ENCODE results near the gene RBM8A.
A peak's percentile ranks its signal among the peaks of the same experiment; 100 is the strongest.

The RBM8A gene

GRCh38 chr1:145927063-145927886 is at the start of gene RBM8A:
Gene RBM8A (minus strand): TSS chr1:145927484. CDS start chr1:145927426, 58 bp downstream.
- DNase-seq (ENCODE audit: low spot score) = peak; percentile 63

GRCh38 chr1:145977016-145977415 is 49.7 kb upstream of the RBM8A start:
- DNase-seq (ENCODE audit: low spot score) = no peak

- DNase-seq (ENCODE audit: low spot score) = no peak
Measured at GRCh38 chr1:145975216-145975615, 47.9 kb upstream of the RBM8A start.

GRCh38 chr1:145974721-145975120 is 47.4 kb upstream of the RBM8A start:
- DNase-seq (ENCODE audit: low spot score) = no peak

- DNase-seq (ENCODE audit: low spot score) = no peak
Measured at GRCh38 chr1:145972580-145972979, 45.3 kb upstream of the RBM8A start.

GRCh38 chr1:145967288-145967687 is 40.0 kb upstream of the RBM8A start:
- no peak for DNase-seq (ENCODE audit: low spot score)

- no peak for DNase-seq (ENCODE audit: low spot score)
Measured at GRCh38 chr1:145965119-145965744, 37.9 kb upstream of the RBM8A start.

GRCh38 chr1:145964328-145965118 is 37.2 kb upstream of the RBM8A start, which contains the start of the genes ANKRD34A and POLR3GL:
Gene ANKRD34A (minus strand): TSS chr1:145964575. CDS start chr1:145961759, 2,816 bp downstream.
Gene POLR3GL (plus strand): TSS chr1:145964690. CDS start chr1:145974866, 10,176 bp downstream.
- DNase-seq (ENCODE audit: low spot score) = peak; percentile 84

- DNase-seq (ENCODE audit: low spot score) = no peak
Measured at GRCh38 chr1:145963265-145964019, 36.2 kb upstream of the RBM8A start.

GRCh38 chr1:145962157-145963102 is 35.1 kb upstream of the RBM8A start:
- no peak for DNase-seq (ENCODE audit: low spot score)

- DNase-seq (ENCODE audit: low spot score) = no peak
Measured at GRCh38 chr1:145961425-145962156, 34.3 kb upstream of the RBM8A start.

- no peak for DNase-seq (ENCODE audit: low spot score)
Measured at GRCh38 chr1:145961109-145961424, 33.8 kb upstream of the RBM8A start.

- DNase-seq (ENCODE audit: low spot score) = peak; percentile 86
Measured at GRCh38 chr1:145960468-145961108, 33.3 kb upstream of the RBM8A start.

- no peak for DNase-seq (ENCODE audit: low spot score)
Measured at GRCh38 chr1:145959957-145960467, 32.7 kb upstream of the RBM8A start.

- no peak for DNase-seq (ENCODE audit: low spot score)
Measured at GRCh38 chr1:145959333-145959732, 32.0 kb upstream of the RBM8A start.

- DNase-seq (ENCODE audit: low spot score) = no peak
Measured at GRCh38 chr1:145958734-145959133, 31.4 kb upstream of the RBM8A start.

- peak; percentile 94 for DNase-seq (ENCODE audit: low spot score)
Measured at GRCh38 chr1:145957443-145958319, 30.4 kb upstream of the RBM8A start, which contains the start of gene LIX1L. Gene LIX1L (minus strand): TSS chr1:145958017. CDS start chr1:145957927, 90 bp downstream.

GRCh38 chr1:145956781-145957442 is 29.6 kb upstream of the RBM8A start:
- DNase-seq (ENCODE audit: low spot score) = no peak
